Activated CD4-positive, alpha-beta memory T cell treated with anti-CD3 and anti-CD28 coated beads, Interleukin-2, amount 10 ng/mL, durations not matched to agents 7 days and 5 days (primary cell): ENCODE measurements around the gene EBP. TPM values are rescaled to one million over a fixed set of nuclear protein-coding genes. Genes with fewer than 3 reads are reported as not detected.

Source experiments
- CTCF ChIA-PET: fragments of 350-600 bp; sonication (Branson Sonifier 250); formaldehyde crosslinking; loops from one replicate; lab custom pipeline; 2021; ENCODE audit warnings: antibody characterized with exemption, inconsistent platforms; lab: Charles Lee
- POLR2A ChIA-PET: fragments of 350-600 bp; sonication (Branson Sonifier 250); formaldehyde crosslinking; loops from one replicate; lab custom pipeline; 2021; ENCODE audit warnings: antibody characterized with exemption; lab: Charles Lee
- DNase-seq: peaks from one replicate; pipeline ENCODE4 v3.0.0-alpha.2; 2020
- H3K27ac Mint-ChIP-seq: one replicate; pipeline ENCODE4 v1.8.0; 2021; ENCODE audit warnings: mild to moderate bottlenecking, mixed read lengths
- H3K27me3 Mint-ChIP-seq: one replicate; pipeline ENCODE4 v1.8.0; 2021; ENCODE audit warnings: mixed read lengths
- H3K36me3 Mint-ChIP-seq: one replicate; pipeline ENCODE4 v1.8.0; 2021; ENCODE audit warnings: low read depth, mixed read lengths
- H3K4me1 Mint-ChIP-seq: one replicate; pipeline ENCODE4 v1.8.0; 2021; ENCODE audit warnings: mixed read lengths
- H3K4me3 Mint-ChIP-seq: one replicate; pipeline ENCODE4 v1.8.0; 2021; ENCODE audit warnings: mild to moderate bottlenecking, mixed read lengths
- H3K9me3 Mint-ChIP-seq: one replicate; pipeline ENCODE4 v1.8.0; 2021; ENCODE audit warnings: mixed read lengths
- total RNA-seq, 2 experiments: library from RNA; stranded (reverse); gene quantifications; one replicate each; pipeline ENCODE4 v1.2.3, GENCODE V29; 2021

Gene EBP
- total RNA-seq, 2 experiments from 2014 or later = 446 to 461 TPM

DNA sequence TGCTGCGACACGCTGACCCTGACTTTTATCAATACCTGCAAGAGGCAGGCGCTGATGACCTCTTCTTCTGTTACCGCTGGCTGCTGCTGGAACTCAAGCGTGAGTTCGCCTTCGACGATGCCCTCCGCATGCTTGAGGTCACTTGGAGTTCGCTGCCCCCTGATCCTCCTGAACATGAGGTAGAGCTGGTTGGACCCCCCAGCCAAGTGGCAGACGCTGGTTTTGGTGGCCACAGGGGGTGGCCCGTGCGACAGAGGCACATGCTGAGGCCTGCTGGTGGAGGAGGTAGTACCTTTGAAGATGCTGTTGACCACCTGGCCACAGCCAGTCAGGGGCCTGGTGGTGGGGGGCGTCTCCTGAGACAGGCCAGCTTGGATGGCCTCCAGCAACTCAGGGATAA lies 38.4 kb downstream of the EBP start:
- DNase-seq = no peak
- Mint-ChIP-seq H3K4me1 (no peaks in the 10 kb centered on the region), H3K27ac (no peak overlapping the region), H3K27me3 (no peaks in the 10 kb centered on the region), H3K9me3 (no peaks in the 10 kb centered on the region), H3K4me3 (no peak overlapping the region), H3K36me3 (peaks cover 41% of the 10 kb centered on the region)
- ChIA-PET CTCF (interaction anchor here (1.1 kb wide), 1 partner anchor 20 kb away, joined by 4 read pairs; no protein-coding TSS in a partner anchor), POLR2A (no interaction called here)

DNA sequence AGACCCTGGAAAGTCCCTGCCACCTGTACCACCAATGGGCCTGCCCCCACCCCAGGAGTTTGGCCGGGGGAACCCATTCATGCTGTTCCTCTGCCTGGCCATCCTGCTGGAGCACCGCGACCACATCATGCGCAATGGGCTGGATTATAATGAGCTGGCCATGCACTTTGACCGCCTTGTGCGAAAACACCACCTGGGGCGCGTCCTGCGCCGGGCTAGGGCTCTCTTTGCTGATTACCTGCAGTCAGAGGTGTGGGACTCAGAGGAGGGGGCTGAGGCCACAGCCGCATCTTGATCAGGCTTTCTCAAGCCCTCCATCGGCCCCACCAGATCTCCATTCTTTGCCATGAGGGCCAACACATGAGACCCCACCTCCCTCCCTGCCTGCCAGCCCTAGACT lies 39.1 kb downstream of the EBP start:
- ChIA-PET CTCF (interaction anchor here (1.1 kb wide), 1 partner anchor 21 kb away, joined by 4 read pairs; no protein-coding TSS in a partner anchor), POLR2A (interaction anchor here (2.5 kb wide), 1 partner anchor 14 kb away, joined by 11 read pairs; the partner anchor contains the start of gene RBM3)
- DNase-seq = no peak
- Mint-ChIP-seq H3K27ac (no peak overlapping the region), H3K4me3 (no peak overlapping the region), H3K36me3 (peaks cover 34% of the 10 kb centered on the region), H3K9me3 (no peaks in the 10 kb centered on the region), H3K4me1 (no peaks in the 10 kb centered on the region), H3K27me3 (no peaks in the 10 kb centered on the region)

DNA sequence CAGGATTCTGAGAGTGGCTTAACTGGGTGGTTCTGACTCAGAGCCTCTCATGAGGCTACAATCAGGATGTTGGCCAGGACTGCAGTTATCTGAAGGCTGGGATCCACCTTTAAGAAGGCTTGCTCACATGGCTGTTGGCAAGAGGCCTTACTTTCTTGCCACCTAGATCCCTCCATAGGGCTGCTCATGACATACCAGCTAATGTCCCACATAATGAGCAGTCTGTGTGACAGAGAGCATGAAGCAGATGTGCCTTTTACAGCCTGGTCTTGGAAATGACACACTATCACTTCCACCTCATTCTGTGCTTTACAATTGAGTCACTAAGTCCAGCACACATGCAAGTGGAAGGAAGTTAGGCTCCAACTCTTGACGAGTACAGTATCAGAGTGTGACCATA lies 48.4 kb downstream of the EBP start:
- Mint-ChIP-seq H3K36me3 (peaks cover 8% of the 10 kb centered on the region), H3K27me3 (no peaks in the 10 kb centered on the region), H3K4me3 (no peak overlapping the region), H3K9me3 (no peaks in the 10 kb centered on the region), H3K27ac (peak overlapping the region; percentile 76), H3K4me1 (peaks cover 18% of the 10 kb centered on the region)
- ChIA-PET CTCF (no interaction called here), POLR2A (interaction anchor here (0.6 kb wide), 1 partner anchor 350 kb away, joined by 4 read pairs; no protein-coding TSS in a partner anchor)
- peak; percentile 38 for DNase-seq

DNA sequence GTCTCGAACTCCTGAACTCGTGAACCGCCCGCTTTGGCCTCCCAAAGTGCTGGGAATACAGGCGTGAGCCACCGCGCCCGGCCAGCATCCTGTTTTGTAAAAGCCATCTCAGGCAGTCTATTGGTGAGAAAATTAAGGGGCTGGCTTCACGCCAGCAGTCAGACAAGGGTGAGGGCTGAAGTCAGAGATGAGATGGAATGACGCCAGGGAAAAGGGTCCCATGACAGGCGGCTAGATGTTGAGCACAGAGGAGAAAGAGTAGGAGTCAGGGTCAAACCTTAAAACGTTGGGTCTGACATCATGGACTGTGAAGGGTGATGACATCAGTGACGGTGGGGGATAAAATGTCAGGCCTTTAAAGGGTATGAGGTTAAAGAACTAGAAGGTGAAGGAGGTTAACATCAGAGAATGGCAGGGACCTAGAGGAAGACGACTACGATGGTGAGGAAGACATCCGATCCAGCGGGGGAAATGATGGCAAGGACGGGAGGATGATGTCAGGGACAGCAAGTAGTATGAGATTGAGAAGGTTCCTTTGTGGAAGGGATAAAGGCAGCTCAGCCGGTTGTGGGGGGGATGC lies 52.2 kb downstream of the EBP start:
- CTCF ChIA-PET = interaction anchor here (0.5 to 2.5 kb wide), 5 partner anchors 35 to 372 kb away, joined by 3 to 17 read pairs (median 3); partner anchors contain the start of genes EBP and TBC1D25
- Mint-ChIP-seq H3K4me3 (peak overlapping the region; percentile 98), H3K27me3 (no peaks in the 10 kb centered on the region), H3K36me3 (peaks cover 44% of the 10 kb centered on the region), H3K27ac (peak overlapping the region; percentile 99), H3K9me3 (no peaks in the 10 kb centered on the region), H3K4me1 (peaks cover 39% of the 10 kb centered on the region)
- DNase-seq = no peak
- POLR2A ChIA-PET = interaction anchor here (0.7 to 3.1 kb wide), 27 partner anchors 10 to 1429 kb away, joined by 3 to 50 read pairs (median 5); partner anchors contain the start of genes EBP, FTSJ1, GRIPAP1 and HDAC6

DNA sequence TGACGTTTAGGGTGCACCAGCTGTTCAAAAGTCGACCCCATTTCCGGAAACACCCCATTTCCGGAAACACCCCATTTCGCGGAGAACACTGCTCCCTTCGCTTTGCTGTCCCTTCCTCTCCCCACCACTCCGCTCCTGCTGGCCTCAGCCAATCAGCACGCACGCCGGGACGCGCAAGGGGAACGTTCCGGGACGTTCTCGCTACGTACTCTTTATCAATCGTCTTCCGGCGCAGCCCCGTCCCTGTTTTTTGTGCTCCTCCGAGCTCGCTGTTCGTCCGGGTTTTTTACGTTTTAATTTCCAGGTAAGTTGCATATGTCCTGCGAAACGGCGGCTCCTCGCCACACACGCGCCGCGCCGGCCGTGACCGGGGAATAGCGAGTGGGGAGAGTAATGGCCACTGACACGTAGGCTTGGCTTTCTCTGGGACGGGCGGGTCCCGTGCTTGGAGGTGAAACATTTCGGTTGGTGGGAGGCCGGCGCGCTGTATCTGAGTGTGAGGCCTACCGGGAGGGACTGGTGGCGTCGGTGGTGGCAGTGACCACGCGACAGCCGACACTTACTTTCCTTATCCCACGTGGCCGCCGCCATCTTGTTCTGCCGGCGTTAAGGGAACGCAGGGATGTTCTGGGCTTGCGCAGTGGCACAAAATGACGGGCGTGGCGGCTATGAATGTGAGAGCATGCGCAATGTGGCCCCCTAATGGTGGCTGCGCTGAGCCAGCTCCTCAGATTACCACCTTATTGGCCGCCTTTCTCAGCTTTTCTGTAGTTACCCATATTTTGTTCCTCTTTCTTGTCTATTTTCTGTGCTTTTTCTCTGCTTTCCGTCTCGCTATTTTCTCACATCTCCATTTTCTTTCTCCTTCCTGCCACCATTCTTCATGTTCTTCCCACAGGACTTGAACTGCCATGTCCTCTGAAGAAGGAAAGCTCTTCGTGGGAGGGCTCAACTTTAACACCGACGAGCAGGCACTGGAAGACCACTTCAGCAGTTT lies 53.0 kb downstream of the EBP start, which contains the start of gene RBM3:
Gene RBM3, plus strand, starts transcription at position 215 of the 997 bp plus-strand sequence. Its CDS starts 697 bp downstream, at position 912.
- Mint-ChIP-seq H3K4me3 (peak within 1 kb of the TSS; percentile 98), H3K27me3 (no peaks in the 10 kb centered on the region), H3K9me3 (no peaks in the 10 kb centered on the region), H3K4me1 (peaks cover 42% of the 10 kb centered on the region), H3K36me3 (peaks cover 47% of the 10 kb centered on the region), H3K27ac (peak within 1 kb of the TSS; percentile 99)
- POLR2A ChIA-PET = interaction anchor here (0.7 to 3.1 kb wide), 32 partner anchors 9 to 1430 kb away, joined by 3 to 50 read pairs (median 5); partner anchors contain the start of genes EBP, FTSJ1, GRIPAP1 and HDAC6
- CTCF ChIA-PET = interaction anchor here (0.5 to 2.5 kb wide), 6 partner anchors 16 to 372 kb away, joined by 3 to 17 read pairs (median 3); partner anchors contain the start of genes EBP and TBC1D25
- DNase-seq = peak; percentile 94

DNA sequence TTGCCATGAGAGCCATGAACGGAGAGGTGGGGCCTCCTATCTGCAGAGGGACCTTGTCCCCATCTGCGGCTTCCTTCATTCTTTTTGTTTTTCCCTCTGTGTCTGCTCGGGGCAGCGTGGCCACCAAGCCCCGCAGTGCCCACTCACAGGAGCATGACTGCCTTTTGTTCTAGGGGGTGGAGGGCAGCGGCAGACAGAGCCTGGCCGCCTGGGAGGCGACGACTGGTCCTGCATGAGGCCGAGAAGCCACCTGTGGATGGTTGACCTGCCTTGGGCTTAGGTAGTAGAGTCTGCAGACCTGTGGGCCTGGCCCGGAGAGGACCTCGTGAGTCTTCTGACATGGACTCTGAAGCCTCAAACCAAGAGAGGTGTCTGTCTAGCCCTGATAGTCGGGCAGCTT lies 54.0 kb downstream of the EBP start:
- Mint-ChIP-seq H3K27ac (peak overlapping the region; percentile 99), H3K4me1 (peaks cover 41% of the 10 kb centered on the region), H3K27me3 (no peaks in the 10 kb centered on the region), H3K4me3 (peak overlapping the region; percentile 98), H3K36me3 (peaks cover 54% of the 10 kb centered on the region), H3K9me3 (no peaks in the 10 kb centered on the region)
- CTCF ChIA-PET = interaction anchor here (2.5 kb wide), 1 partner anchor 37 kb away, joined by 17 read pairs; the partner anchor contains the start of gene TBC1D25
- DNase-seq = no peak
- POLR2A ChIA-PET = interaction anchor here (0.8 to 3.1 kb wide), 7 partner anchors 14 to 101 kb away, joined by 4 to 50 read pairs (median 8); partner anchors contain the start of genes EBP and TBC1D25

DNA sequence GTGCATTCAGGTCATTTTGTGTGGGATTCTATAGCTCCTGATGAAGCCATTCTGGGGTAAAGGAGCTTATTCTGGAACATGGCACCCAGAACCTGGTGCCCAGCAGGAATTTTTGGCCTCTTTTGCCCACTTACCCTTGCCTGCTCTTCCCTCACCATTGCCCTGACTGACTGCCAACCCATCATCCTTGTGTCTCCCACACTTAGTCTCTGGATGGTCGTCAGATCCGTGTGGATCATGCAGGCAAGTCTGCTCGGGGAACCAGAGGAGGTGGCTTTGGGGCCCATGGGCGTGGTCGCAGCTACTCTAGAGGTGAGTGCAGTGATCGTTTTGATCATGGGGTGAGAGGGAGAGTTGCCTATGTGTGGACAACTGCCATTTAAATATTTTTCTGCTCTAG lies 54.5 kb downstream of the EBP start:
- CTCF ChIA-PET = interaction anchor here (2.5 kb wide), 1 partner anchor 37 kb away, joined by 17 read pairs; the partner anchor contains the start of gene TBC1D25
- H3K36me3 Mint-ChIP-seq = peaks cover 54% of the 10 kb centered on the region

More for the DNA sequence above, 54.5 kb downstream of the EBP start:
- peaks cover 38% of the 10 kb centered on the region for H3K4me1 Mint-ChIP-seq
- DNase-seq = no peak
- peak overlapping the region; percentile 98 for H3K4me3 Mint-ChIP-seq
- no peaks in the 10 kb centered on the region for H3K9me3 Mint-ChIP-seq
- POLR2A ChIA-PET = interaction anchor here (1.5 to 3.0 kb wide), 3 partner anchors 14 to 102 kb away, joined by 7 to 16 read pairs (median 8); partner anchors contain the start of gene EBP
- H3K27me3 Mint-ChIP-seq = no peaks in the 10 kb centered on the region
- H3K27ac Mint-ChIP-seq = peak overlapping the region; percentile 99

Other genes starting within 250 kb of the EBP start
- not detected for gene SSX3, start 165.1 kb upstream of the EBP start, total RNA-seq
- not detected for gene SSX4, start 138.3 kb upstream of the EBP start, total RNA-seq
- gene SSX4B, start 109.8 kb upstream of the EBP start, total RNA-seq = not detected
- gene SLC38A5, start 51.5 kb upstream of the EBP start, total RNA-seq = 10 to 100 TPM; 76.4 to 82.4 TPM
- 10 to 100 TPM; 57.6 to 60.1 TPM for gene FTSJ1, start 45.6 kb upstream of the EBP start, total RNA-seq
- gene PORCN, start 12.8 kb upstream of the EBP start, total RNA-seq = 10 to 100 TPM; 26.1 to 29.2 TPM
- 10 to 100 TPM; 21.7 to 22.3 TPM for gene TBC1D25, start 17.9 kb downstream of the EBP start, total RNA-seq
- gene RBM3, start 52.7 kb downstream of the EBP start, total RNA-seq = 100 to 1,000 TPM; 180 to 182 TPM
- 10 to 100 TPM; 48.5 to 53.5 TPM for gene WDR13, start 75.7 kb downstream of the EBP start, total RNA-seq
- gene WAS, start 162.0 kb downstream of the EBP start, total RNA-seq = 100 to 1,000 TPM; 156 to 157 TPM
- gene SUV39H1, start 174.9 kb downstream of the EBP start, total RNA-seq = 10 to 100 TPM; 30.3 to 33.2 TPM
- not detected for gene GLOD5, start 239.9 kb downstream of the EBP start, total RNA-seq